ENCODE data around the gene DNAJA3.

The DNAJA3 gene

GRCh38 chr16:4408323-4408690 lies 17.4 kb upstream of the DNAJA3 start:
- no peak for FAIRE-seq

DNA sequence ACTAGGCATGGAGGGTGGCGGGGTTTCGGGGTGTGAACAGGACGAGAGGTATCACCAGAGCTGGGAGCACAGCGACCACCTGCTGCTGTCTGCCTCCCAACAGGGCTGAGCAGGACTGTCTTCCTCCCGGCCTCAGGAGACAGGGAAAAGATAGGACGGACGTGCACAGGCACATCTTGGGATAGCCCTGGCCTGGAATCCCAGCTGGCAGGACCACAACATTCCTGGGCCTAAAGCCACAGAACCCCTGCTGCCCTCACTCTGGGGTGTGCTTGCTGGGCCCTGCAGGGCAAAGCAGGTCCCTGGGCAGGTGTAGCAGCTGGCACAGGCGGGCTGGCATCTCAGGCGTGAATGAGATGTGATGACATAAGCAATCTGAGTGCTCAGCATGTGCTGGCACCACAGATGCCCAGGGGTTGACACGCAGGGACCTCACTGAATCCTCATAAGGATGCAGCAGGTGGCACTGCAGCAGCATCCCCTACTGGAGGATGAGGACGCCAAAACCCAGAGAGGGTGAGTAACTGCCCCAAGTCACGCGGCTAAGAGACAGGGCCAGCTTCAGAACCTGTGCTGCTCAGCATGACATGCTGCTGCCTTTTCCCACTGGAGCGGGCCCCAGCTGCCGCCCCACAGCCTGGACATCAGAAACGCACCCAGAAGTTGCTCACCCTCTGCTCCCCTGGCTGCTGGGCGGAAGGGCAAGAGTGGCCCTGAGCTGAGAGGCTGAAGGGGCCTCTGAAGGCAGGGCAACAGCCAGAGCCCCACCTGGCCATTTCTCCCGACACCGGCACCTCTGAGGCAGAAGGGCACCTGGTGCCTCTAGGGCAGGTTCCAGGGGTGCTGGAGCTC lies 16.4 kb upstream of the DNAJA3 start:
- no peak for FAIRE-seq

DNA sequence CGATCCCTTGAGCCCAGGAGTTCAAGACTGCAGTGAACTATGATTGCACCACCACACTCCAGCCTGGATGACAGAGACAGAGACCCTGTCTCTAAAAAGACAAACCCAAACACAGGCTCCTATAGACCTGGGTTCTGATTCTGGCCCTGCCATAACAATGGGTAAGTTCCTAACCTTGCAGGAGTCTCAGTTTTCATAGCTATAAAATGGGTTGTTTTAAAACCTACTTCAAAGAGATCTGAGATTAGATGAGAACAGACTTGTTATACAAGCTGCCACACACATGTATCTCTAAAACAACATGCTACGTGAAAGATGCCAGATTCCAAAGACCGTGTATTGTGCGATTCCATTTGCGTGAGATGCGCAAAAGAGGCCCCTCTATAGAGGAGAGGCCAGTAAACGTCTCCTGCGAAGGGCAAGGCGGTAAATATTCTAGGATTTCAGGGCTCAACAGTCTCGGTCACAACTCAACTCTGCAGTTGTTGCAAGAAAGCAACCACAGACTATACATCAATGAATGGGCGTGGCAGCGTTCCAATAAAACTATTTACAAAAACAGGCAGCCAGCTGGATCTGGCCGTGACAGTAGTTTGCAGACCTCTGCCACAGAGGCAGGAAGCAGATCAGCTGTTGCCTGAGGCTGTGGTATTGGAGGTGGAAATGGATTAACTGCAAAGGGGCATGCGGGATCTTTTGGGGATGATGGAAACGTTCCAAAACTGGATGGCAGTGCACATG lies 15.2 kb upstream of the DNAJA3 start:
- FAIRE-seq, result no peak

- no peak for FAIRE-seq
Measured at GRCh38 chr16:4411684-4412083, 14.0 kb upstream of the DNAJA3 start.

DNA sequence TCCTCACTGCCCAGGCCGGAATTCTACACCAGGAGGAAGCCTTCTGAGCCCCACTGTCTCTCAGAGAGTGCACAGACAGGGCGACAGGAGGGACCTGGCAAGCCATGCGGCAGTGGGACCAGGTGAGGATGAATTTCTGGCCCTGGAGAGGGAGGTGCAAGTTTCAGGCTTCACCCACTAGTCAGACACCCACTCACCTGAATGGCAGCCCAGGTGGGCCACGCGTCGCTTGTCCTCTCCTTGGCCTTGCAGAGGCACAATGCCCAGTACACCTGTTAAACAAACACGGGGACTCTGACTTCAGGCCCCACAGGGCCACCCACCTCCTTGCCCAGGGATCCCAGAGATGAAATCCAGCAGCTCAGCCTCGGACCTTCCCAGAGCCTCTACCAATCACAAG lies 13.5 kb upstream of the DNAJA3 start:
- FAIRE-seq, result no peak

DNA sequence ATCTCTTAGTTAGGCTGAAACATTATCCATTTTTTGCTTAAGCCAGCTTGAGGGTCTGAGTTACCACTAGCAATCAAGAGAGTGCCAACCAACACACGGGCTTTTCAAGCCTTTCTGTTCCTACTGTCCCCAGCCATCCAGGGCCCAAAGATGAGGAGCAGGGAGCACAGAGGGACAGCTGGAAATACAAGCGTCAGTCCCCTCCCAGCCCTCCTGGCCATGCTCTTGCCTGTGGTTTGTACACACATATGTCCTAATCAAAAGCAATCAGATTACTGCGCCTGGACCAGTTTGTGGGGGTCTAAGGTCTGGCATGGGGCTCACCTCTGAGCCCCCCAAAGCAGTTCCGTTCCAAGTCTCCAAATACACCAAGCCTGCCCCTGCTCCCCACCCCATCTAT lies 12.8 kb upstream of the DNAJA3 start:
- no peak for FAIRE-seq

GRCh38 chr16:4414187-4414917 lies 11.3 kb upstream of the DNAJA3 start:
- FAIRE-seq, result no peak

DNA sequence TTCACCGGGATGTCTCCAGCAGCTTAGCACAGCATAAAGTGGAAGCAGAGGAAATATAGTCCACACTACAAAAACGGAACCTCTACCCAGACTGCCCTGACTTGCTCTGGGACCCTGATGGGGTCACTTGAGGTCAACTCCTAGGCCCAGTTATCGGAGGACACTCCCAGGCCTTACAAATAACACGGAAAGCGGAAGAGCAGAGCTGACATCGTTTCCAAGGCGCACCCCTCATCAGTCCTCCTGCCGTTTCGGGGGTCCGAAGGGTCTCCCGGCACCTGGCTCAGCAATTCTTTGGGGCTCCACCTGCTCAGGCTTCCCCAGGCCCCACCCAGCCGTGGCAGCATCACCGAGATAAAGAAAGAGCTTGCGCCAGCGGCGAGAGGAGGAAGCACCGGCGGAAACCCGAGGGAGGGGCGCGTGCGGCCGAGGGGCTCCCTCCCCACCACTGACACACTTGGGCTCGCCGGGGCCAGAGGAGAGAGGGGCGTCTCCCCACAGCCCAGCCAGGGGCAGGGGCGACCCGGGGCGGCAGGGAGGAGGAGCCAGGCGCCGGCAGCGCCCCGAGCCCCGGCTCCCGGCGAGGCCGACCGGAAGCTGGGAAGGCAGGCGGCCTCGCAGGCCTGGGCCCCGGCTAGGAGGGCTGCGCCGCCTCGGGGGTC lies 10.0 kb upstream of the DNAJA3 start:
- no peak for FAIRE-seq

- no peak for FAIRE-seq
Measured at GRCh38 chr16:4416200-4417032, 9.3 kb upstream of the DNAJA3 start, which contains the start of gene CORO7. Gene CORO7 (minus strand): TSS chr16:4416596. CDS start chr16:4416518, 78 bp downstream.

DNA sequence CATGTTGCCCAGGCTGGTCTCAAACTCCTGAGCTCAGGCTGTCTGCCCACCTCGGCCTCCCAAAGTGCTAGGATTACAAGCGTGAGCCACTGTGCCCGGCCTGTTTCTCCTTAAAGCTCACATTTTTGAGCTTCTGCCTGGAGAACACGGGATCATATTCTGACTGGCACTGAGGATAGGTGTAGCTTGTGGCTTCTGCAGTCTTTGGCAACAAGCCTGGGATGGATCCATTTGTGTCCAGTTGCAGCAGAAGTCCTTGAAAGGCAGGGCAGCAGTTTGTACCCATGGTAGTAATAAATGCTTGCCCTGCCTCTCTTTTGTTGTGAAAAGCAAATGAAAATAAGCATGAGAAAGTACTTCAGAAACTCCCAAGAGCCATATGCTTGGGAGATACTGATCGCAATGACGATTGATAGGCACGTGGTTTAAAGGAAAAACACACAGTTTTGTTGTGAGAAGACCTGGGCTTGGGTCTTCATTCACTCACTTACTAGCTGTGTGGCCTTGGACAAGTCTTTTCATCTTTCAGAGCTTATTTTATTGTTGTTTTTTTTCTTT lies 6.2 kb upstream of the DNAJA3 start:
- no peak for FAIRE-seq

DNA sequence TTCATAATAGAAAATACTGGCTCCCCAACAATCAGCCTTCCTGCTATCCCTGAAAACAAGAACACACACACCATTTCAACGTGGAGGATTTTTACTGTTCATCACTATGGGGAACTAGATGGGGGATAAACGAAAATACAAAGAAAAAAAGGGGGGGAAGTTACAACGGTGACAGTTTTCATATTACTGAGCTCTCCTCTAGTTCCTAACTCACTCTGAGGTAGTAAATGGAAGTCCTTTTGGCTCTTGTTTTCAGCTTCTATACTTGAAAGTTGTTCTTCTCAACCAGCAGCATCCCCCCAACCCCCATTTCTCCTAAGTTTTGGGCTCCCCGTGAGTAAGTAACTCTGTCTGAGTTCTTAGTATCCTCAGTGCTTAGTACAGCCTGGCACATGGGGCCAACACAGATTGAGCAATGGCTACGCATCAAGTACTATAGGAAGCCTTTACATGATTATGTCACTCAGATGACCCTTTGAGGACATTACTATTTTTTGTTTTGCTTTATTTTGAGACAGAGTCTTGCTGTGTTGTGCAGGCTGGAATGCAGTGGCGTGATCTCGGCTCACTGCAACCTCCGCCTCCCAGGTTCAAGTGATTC lies 5.1 kb upstream of the DNAJA3 start:
- no peak for FAIRE-seq

DNA sequence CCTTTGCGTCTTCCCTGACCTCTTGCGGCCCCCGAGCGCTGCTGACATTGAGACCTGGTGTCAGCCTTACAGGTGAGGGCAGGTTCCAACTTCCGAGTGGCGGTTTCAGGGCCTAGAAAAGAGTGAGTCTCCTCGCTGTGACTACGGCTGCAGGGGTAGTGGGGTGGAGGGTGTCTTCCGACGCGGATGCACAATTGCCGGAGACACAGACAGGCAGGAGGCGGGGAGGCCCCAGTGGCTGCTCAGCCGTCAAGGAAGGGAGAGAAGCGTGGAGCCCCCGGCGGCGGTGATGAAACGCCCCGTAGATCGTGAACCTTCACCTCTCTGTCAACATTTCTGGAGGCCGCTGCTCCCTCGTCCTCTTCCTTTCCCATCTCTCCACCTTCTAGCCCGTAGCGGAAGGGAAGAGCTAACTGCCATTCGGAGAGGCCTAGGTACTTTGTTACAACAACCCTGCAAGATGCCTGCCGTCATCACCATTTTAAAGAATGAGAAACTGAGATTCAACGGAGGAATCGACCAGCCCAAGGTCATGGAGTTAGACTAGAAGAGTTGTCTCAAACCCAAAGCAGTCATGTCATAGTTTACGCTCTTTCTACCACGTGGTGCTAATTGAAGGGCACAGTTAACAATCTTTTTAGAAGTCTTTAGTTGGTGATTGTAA lies 485 bp downstream of the DNAJA3 start:
- no peak for FAIRE-seq

GRCh38 chr16:4426722-4427372 lies 1.2 kb downstream of the DNAJA3 start:
- no peak for FAIRE-seq

DNA sequence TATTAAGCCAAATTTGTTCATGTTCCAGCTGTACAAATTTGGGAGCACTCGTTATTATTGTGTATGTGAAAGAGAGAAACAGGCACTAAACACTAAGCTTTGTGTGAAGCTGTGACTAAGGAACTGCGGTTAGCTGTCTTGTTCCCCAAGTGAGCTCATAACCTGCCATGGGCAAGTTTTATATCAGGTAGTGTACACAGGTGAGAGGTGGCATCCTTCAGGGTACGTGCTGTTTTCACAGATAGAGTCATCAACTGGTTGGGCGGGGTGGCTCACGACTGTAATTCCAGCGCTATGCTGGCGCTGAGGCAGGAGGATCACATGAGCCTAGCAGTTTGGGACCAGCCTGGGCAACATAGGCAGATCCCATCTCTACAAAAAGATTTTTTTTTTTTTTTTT lies 2.8 kb downstream of the DNAJA3 start:
- no peak for FAIRE-seq

GRCh38 chr16:4431023-4431422 lies 5.4 kb downstream of the DNAJA3 start:
- no peak for FAIRE-seq

GRCh38 chr16:4433228-4433627 lies 7.6 kb downstream of the DNAJA3 start:
- FAIRE-seq, result no peak

DNA sequence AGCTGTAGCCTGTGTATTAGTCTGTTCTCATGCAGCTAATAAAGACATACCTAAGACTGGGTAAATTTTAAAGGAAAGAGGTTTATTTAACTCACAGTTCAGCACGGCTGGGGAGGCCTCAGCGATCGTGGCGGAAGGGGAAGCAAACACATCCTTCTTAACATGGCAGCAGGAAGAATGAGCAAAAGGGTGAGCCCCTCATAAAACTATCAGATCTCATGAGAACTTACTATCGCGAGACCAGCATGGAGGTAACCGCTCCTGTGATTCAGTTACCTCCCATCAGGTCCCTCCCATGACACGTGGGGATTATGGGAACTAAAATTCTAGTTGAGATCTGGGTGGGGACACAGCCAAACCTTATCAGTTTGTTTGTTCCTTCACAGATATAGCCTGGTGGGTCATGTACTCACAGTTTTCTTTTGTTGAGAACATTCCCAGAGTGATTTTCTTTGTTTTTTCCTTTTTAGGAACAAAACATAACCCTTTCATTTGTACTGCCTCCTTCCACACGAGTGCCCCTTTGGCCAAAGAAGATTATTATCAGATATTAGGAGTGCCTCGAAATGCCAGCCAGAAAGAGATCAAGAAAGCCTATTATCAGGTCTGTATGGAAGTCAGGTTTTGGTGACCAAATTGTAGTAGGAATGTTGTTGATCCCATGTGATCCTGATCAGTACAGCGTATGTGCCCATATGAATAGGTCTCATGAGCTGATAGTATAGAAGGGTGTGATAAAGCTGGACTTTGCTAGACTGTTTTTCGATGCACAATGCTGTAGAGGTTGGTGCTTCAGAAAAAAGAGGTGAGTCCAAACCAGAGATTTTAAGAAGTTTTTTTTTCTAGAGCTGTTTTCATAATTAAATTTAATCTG lies 8.5 kb downstream of the DNAJA3 start:
- no peak for FAIRE-seq

DNA sequence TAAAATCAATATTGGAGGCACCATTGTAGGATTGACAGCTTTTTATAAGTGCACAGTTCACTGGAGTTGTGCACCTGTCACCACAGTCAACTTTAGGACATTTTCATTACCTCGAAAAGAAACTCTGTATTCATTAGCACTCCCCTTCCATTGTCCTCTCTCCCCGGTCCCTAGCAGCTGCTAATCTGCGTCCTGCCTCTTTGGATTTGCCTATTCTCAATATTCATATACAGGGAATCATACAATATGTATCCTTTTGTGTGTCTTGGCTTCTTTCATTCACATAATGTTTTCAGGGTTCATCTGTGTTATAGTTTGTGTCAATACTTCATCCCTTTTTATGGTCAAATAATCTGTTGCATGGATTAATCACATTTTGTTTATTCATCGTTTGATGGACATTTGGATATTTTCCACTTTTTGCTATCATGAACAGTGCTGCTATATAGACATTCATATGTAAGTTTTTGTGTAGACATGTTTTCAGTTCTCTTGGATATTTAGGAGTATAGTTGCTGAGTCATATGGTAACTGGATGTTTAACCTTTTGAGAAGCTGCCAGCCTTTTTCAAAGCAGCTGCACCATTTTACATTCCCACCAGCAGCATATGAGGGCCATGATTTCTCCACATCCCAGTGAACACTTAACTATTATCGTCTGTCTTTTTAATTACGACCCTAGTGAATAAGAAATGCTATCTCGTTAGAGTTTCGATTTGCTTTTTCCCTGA lies 9.8 kb downstream of the DNAJA3 start:
- FAIRE-seq, result no peak

All from G401.6 (cell line).